ENCODE data around the gene RTP5.
"Not testable (repeated sequence)": the region's sequence is repeated elsewhere in the genome, so short reads cannot be mapped to it uniquely, and the experiment has no call there.

RTP5 gene

GRCh38 chr2:241870611-241871537, 1.3 kb downstream of the RTP5 start:
- DNase-seq (ENCODE audit: low spot score) = peak; percentile 68

GRCh38 chr2:241871538-241872312, 2.2 kb downstream of the RTP5 start:
- no peak for DNase-seq (ENCODE audit: low spot score)

- no peak for DNase-seq (ENCODE audit: low spot score)
These were observed 2.7 kb downstream of the RTP5 start for GRCh38 chr2:241872313-241872642.

GRCh38 chr2:241873081-241873802, 3.7 kb downstream of the RTP5 start:
- no peak for DNase-seq (ENCODE audit: low spot score)

GRCh38 chr2:241873803-241874110, 4.2 kb downstream of the RTP5 start:
- DNase-seq (ENCODE audit: low spot score) = no peak

GRCh38 chr2:241874277-241874925, 4.9 kb downstream of the RTP5 start:
- DNase-seq (ENCODE audit: low spot score) = no peak

- DNase-seq (ENCODE audit: low spot score) = not testable (repeated sequence)
These were observed 6.4 kb downstream of the RTP5 start for GRCh38 chr2:241875754-241876527.

- DNase-seq (ENCODE audit: low spot score) = no peak
These were observed 7.1 kb downstream of the RTP5 start for GRCh38 chr2:241876528-241877196.

- no peak for DNase-seq (ENCODE audit: low spot score)
These were observed 7.7 kb downstream of the RTP5 start for GRCh38 chr2:241877197-241877685.

- peak; percentile 82 for DNase-seq (ENCODE audit: low spot score)
These were observed 8.8 kb downstream of the RTP5 start for GRCh38 chr2:241877989-241878970.

GRCh38 chr2:241879326-241879725, 9.8 kb downstream of the RTP5 start:
- DNase-seq (ENCODE audit: low spot score) = no peak

GRCh38 chr2:241880311-241881073, 11.0 kb downstream of the RTP5 start:
- DNase-seq (ENCODE audit: low spot score) = no peak

GRCh38 chr2:241882091-241882625, 12.6 kb downstream of the RTP5 start:
- DNase-seq (ENCODE audit: low spot score) = peak; percentile 60

GRCh38 chr2:241884951-241885290, 15.4 kb downstream of the RTP5 start:
- DNase-seq (ENCODE audit: low spot score) = no peak

GRCh38 chr2:241885291-241885945, 15.9 kb downstream of the RTP5 start:
- peak; percentile 49 for DNase-seq (ENCODE audit: low spot score)

GRCh38 chr2:241885946-241886643, 16.6 kb downstream of the RTP5 start:
- no peak for DNase-seq (ENCODE audit: low spot score)
